Fibroblast of lung (primary cell): Measurements from ENCODE around the gene RNASE13. TPM values are rescaled to one million over a fixed set of nuclear protein-coding genes. Genes with fewer than 3 reads are reported as not detected.

Experiments used
- DNase-seq, 2 donors: peaks; one replicate each; pipeline versions ENCODE4 v3.0.0 to v3.0.0-alpha.2; 2010; ENCODE audit warnings: low read depth in 2 of 2
- H2AFZ ChIP-seq: 2 replicates; pipeline ENCODE4 v1.5.1; 2012; ENCODE audit warnings: low read length, control low read depth, inconsistent platforms
- H3K27ac ChIP-seq: 2 replicates; pipeline ENCODE4 v1.5.1; 2011; ENCODE audit warnings: low read length, control low read depth; ENCODE audit not compliant: insufficient read depth
- H3K27me3 ChIP-seq: 2 replicates; pipeline ENCODE4 v1.5.1; 2011; ENCODE audit warnings: mild to moderate bottlenecking, low read length; ENCODE audit not compliant: control insufficient read depth, insufficient read depth
- H3K36me3 ChIP-seq: 2 replicates; pipeline ENCODE4 v1.5.1; 2011; ENCODE audit warnings: low read length; ENCODE audit not compliant: control insufficient read depth, insufficient read depth
- H3K4me1 ChIP-seq: 2 replicates; pipeline ENCODE4 v1.5.1; 2011; ENCODE audit warnings: low read length; ENCODE audit not compliant: control insufficient read depth, insufficient read depth; ENCODE audit errors: extremely low read depth
- H3K4me2 ChIP-seq: 2 replicates; pipeline ENCODE4 v1.5.1; 2011; ENCODE audit warnings: low read length, control low read depth; ENCODE audit not compliant: insufficient read depth; ENCODE audit errors: extremely low read depth
- H3K4me3 ChIP-seq, 4 experiments: fragments of 200-600 bp in 1 of 4; sonication (generic) in 1 of 4; replicated peaks in 1 of 4; 2 replicates each; pipeline ENCODE4 v1.5.1; 2011 to 2016; ENCODE audit warnings: low read length in 4 of 4, low read depth in 3 of 4, mild to moderate bottlenecking in 3 of 4, control low read depth in 2 of 4, inconsistent platforms in 1 of 4, mixed read lengths in 1 of 4; ENCODE audit not compliant: insufficient read depth in 1 of 4; ENCODE audit errors: control extremely low read depth in 1 of 4
- H3K79me2 ChIP-seq: 2 replicates; pipeline ENCODE4 v1.5.1; 2012; ENCODE audit warnings: mild to moderate bottlenecking, low read length, inconsistent platforms; ENCODE audit not compliant: control insufficient read depth, insufficient read depth
- H3K9ac ChIP-seq: 2 replicates; pipeline ENCODE4 v1.5.1; 2011; ENCODE audit warnings: mild to moderate bottlenecking, low read length, control low read depth; ENCODE audit not compliant: insufficient read depth
- H3K9me3 ChIP-seq: 2 replicates; pipeline ENCODE4 v1.5.1; 2012; ENCODE audit warnings: low read depth, low read length; ENCODE audit not compliant: control insufficient read depth, insufficient read depth
- H4K20me1 ChIP-seq: 2 replicates; pipeline ENCODE4 v1.5.1; 2011; ENCODE audit warnings: low read length; ENCODE audit not compliant: control insufficient read depth, insufficient read depth; ENCODE audit errors: extremely low read depth
- EZH2 ChIP-seq: IDR thresholded peaks from 2 replicates; pipeline ENCODE4 v1.5.1; 2012; ENCODE audit warnings: low read length, control low read depth, mild to moderate bottlenecking; ENCODE audit errors: missing control alignments
- polyA plus RNA-seq, 2 donors: library from polyadenylated mRNA; depleted of rRNA in 1 of 2; stranded (reverse) in 1 of 2; unstranded in 1 of 2; fragments of >200 nt; gene quantifications; 2 replicates each; pipeline ENCODE4 v1.2.1, GENCODE V29; 2011 to 2012; ENCODE audit warnings: missing spikeins in 1 of 2
- total RNA-seq: library from RNA; depleted of rRNA; stranded (reverse); fragments of >200 nt; gene quantifications from 2 replicates; pipeline ENCODE4 v1.2.1, GENCODE V29; 2014
- TF ChIP-seq, protein P1 (sequence below), 2 donors: IDR thresholded peaks in 1 of 2; conservative IDR thresholded peaks in 1 of 2; 1 replicate in 1 of 2; 2 replicates in 1 of 2; pipeline ENCODE4 v1.5.1; 2011 to 2012; ENCODE audit warnings: low read length in 2 of 2, control low read depth in 1 of 2, inconsistent platforms in 1 of 2, low read depth in 1 of 2, mild to moderate bottlenecking in 1 of 2

The RNASE13 gene
- total and polyA plus RNA-seq, 2 donors (not counting 1 experiment from before 2014, with no cell fraction given), result not detected

- H3K4me3 ChIP-seq, result no peak overlapping the region
- no peaks in the 10 kb centered on the region for H3K9me3 ChIP-seq
- no peaks in the 10 kb centered on the region for H4K20me1 ChIP-seq
- peak; percentile 10 to 76 for DNase-seq
- no peaks in the 10 kb centered on the region for H3K4me1 ChIP-seq
- no peaks in the 10 kb centered on the region for H3K36me3 ChIP-seq
- H3K9ac ChIP-seq, result no peak overlapping the region
- no peak for TF ChIP-seq EZH2
- TF ChIP-seq, protein P1, sequence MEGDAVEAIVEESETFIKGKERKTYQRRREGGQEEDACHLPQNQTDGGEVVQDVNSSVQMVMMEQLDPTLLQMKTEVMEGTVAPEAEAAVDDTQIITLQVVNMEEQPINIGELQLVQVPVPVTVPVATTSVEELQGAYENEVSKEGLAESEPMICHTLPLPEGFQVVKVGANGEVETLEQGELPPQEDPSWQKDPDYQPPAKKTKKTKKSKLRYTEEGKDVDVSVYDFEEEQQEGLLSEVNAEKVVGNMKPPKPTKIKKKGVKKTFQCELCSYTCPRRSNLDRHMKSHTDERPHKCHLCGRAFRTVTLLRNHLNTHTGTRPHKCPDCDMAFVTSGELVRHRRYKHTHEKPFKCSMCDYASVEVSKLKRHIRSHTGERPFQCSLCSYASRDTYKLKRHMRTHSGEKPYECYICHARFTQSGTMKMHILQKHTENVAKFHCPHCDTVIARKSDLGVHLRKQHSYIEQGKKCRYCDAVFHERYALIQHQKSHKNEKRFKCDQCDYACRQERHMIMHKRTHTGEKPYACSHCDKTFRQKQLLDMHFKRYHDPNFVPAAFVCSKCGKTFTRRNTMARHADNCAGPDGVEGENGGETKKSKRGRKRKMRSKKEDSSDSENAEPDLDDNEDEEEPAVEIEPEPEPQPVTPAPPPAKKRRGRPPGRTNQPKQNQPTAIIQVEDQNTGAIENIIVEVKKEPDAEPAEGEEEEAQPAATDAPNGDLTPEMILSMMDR (conservative IDR thresholded peaks at IDR 0.05 in 1 of 2, IDR thresholded peaks at IDR 0.05 in 1 of 2; ENCODE audit: low read depth in 1 of 2, low read length in 2 of 2), result no peak
- H3K27ac ChIP-seq, result no peak overlapping the region
- no peaks in the 10 kb centered on the region for H3K79me2 ChIP-seq
- peaks cover 3% of the 10 kb centered on the region for H3K27me3 ChIP-seq
- no peak overlapping the region for H2AFZ ChIP-seq
- H3K4me2 ChIP-seq, result no peak overlapping the region
These were observed 14.7 kb upstream of the RNASE13 start for GRCh38 chr14:21049271-21049673.

GRCh38 chr14:21048638-21049037 is 14.0 kb upstream of the RNASE13 start:
- DNase-seq, result peak in 1 of 2 donors; percentile 50
- H3K4me3 ChIP-seq, result no peak overlapping the region
- H3K9me3 ChIP-seq, result no peaks in the 10 kb centered on the region
- H4K20me1 ChIP-seq, result no peaks in the 10 kb centered on the region
- H3K4me2 ChIP-seq, result no peak overlapping the region
- no peaks in the 10 kb centered on the region for H3K79me2 ChIP-seq
- no peak overlapping the region for H3K27ac ChIP-seq
- no peaks in the 10 kb centered on the region for H3K4me1 ChIP-seq
- no peak overlapping the region for H3K9ac ChIP-seq
- no peak overlapping the region for H2AFZ ChIP-seq
- no peak for TF ChIP-seq EZH2
- TF ChIP-seq, protein P1 (conservative IDR thresholded peaks at IDR 0.05 in 1 of 2, IDR thresholded peaks at IDR 0.05 in 1 of 2; ENCODE audit: low read depth in 1 of 2, low read length in 2 of 2), result no peak
- no peaks in the 10 kb centered on the region for H3K36me3 ChIP-seq
- H3K27me3 ChIP-seq, result peaks cover 8% of the 10 kb centered on the region

DNA sequence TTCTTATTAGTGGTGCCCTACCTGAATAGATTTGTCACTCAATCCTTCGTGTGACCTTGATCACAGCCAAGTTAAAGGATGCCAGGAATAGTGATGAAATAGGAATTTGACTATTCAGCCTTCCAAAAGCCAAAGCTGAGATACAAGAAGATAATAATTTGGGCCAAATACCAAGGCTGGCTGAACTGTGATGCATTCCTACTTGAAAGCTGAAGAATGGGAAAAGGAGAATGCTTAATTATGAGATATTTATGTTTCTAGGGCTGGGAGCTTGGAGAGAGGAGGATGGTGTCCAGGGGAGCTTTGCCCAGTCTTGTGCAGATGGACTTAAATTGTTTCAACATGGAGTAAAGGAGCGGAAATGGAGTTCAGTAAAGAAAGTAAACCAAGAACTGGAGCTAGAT is 12.8 kb upstream of the RNASE13 start:
- no peaks in the 10 kb centered on the region for H4K20me1 ChIP-seq
- no peak overlapping the region for H3K4me3 ChIP-seq
- peak in 1 of 2 donors; percentile 71 for DNase-seq
- H3K79me2 ChIP-seq, result no peaks in the 10 kb centered on the region
- no peak overlapping the region for H3K27ac ChIP-seq
- no peak overlapping the region for H3K4me2 ChIP-seq
- H3K27me3 ChIP-seq, result peaks cover 8% of the 10 kb centered on the region
- no peaks in the 10 kb centered on the region for H3K4me1 ChIP-seq
- no peak overlapping the region for H3K9ac ChIP-seq
- H3K9me3 ChIP-seq, result no peaks in the 10 kb centered on the region
- no peak overlapping the region for H2AFZ ChIP-seq
- TF ChIP-seq EZH2, result no peak
- TF ChIP-seq, protein P1 (conservative IDR thresholded peaks at IDR 0.05 in 1 of 2, IDR thresholded peaks at IDR 0.05 in 1 of 2; ENCODE audit: low read depth in 1 of 2, low read length in 2 of 2), result no peak
- no peaks in the 10 kb centered on the region for H3K36me3 ChIP-seq
